HG03521 (cell line): ENCODE measurements around the gene ATP8A2.
"Not testable (repeated sequence)": the region's sequence is repeated elsewhere in the genome, so short reads cannot be mapped to it uniquely, and the experiment has no call there.

Experiments used
- ATAC-seq: cut with Tn5 transposase; IDR thresholded peaks from one replicate; pipeline ENCODE4 v1.9.1; 2021; ENCODE audit warnings: mild to moderate bottlenecking, moderate library complexity; ENCODE audit not compliant: unreplicated experiment

Gene ATP8A2

DNA sequence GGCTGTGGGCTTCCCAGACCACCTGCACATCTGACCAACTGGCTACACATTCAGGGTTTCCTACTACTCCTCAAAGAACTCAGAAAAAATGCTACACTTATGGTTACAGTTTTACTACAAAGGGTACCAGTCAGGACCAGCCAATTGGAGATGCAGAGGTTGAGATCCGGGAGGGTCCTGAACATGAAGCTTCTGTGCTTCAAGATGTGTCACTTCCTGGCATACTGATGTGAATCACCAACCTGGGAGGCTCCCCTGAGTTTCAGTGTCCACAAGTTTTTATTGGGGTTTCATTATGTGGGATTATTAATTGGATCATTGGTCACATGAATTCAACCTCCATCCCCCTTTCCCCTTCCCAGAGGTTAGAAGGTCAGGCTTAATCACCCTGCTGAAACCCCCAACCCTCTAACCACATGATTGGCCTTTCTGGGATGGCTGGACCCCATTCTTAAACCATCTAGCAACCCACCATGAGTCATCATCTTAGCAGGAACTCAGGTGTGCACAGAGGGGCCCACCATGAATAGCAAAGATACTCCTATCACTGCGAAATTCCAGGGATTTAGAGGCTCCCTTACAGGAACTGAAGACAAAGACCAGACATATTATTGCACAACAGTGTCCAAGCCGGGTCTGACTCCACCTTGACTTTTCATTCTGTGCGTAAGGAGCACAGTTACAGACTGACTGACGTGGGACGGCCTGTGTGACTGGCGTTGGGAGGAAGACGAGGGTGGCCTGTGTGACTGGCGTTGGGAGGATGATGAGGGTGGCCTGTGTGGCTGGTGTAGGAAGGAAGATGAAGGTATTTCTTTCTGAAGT, 90.7 kb downstream of the ATP8A2 start:
- ATAC-seq, result no peak

DNA sequence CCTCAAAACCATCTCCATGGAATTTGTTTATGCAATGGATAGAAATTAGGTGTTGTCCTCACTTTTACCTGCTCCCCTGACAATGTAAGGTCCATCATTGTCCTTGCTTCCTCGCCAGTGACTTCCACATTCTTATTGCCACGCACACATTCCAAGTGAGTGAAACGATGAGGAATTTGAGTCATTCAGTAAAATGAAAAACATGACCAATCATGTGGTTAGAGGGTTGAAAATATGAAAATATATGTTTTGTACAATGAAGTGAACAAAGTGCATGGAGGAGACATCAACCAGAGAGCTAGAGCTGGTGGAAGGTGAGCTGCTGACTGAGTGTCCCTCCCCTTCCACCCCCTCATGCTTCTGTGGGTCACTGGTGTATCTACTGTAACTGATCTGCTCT, 91.7 kb downstream of the ATP8A2 start:
- ATAC-seq, result no peak

- ATAC-seq, result no peak
Measured at GRCh38 chr13:25466880-25467279, 95.1 kb downstream of the ATP8A2 start.

DNA sequence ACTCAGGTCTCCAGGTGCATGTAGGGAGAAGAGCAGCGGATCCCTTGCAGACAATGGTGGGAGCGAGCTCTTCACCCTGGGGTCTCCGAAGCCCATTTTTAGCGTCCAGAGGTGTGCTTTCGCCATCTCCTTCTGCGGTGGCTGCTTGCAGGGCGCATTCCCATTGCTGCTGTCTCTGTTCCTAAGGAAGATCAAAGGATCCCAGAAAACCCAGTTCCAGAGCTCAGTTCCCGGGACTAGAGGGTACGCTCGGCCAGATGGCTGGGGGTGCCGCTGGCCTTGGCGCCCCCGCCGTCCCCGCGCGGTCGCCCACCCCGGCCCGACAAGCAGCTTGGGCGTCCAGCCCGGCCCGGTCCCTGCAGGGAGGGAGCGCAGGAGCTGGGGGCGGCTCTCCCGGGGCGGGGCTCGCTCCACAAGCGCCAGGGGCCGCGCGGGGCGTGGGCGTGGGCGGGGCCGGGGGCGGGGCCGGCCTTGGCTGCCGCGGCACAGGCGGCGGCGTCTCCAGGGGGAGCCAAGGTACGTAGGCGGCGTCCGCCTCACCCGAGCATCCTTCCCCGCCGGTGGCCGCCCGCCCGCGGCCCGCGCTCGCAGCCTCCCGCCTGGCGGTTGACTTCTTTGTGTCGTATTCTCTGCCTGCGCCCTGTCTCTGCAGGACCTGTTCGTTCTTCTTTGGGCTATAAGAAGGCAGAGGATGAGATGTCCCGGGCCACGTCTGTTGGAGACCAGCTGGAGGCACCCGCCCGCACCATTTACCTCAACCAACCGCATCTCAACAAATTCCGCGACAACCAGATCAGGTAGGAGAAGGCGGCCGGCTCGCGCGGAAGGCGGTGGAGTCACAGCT, 96.8 kb downstream of the ATP8A2 start:
- ATAC-seq, result no peak

GRCh38 chr13:25469169-25469525, 97.4 kb downstream of the ATP8A2 start:
- ATAC-seq, result no peak

GRCh38 chr13:25473864-25474263, 102.1 kb downstream of the ATP8A2 start:
- ATAC-seq, result no peak

GRCh38 chr13:25478186-25478585, 106.4 kb downstream of the ATP8A2 start:
- no peak for ATAC-seq

- no peak for ATAC-seq
Measured at GRCh38 chr13:25489238-25489637, 117.5 kb downstream of the ATP8A2 start.

DNA sequence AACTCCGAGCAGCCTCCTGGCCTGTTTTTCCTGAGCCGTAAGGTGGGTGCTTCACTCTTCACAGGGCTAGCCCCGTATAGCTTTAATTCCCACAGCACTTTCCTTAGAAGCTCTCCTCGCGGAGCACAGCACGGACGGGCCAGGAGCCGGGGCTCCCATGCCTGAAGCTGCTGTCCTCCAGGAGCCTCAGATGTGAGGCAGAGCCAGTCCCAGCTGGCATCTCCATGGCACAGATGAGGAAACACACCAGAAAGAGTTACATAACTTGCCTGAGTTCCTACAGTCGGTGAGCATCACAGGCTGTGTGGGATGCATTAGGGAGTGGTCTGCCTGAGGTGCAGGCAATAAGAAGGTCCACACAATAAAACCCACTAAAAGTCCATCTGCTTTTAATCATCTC, 118.5 kb downstream of the ATP8A2 start:
- ATAC-seq, result no peak

DNA sequence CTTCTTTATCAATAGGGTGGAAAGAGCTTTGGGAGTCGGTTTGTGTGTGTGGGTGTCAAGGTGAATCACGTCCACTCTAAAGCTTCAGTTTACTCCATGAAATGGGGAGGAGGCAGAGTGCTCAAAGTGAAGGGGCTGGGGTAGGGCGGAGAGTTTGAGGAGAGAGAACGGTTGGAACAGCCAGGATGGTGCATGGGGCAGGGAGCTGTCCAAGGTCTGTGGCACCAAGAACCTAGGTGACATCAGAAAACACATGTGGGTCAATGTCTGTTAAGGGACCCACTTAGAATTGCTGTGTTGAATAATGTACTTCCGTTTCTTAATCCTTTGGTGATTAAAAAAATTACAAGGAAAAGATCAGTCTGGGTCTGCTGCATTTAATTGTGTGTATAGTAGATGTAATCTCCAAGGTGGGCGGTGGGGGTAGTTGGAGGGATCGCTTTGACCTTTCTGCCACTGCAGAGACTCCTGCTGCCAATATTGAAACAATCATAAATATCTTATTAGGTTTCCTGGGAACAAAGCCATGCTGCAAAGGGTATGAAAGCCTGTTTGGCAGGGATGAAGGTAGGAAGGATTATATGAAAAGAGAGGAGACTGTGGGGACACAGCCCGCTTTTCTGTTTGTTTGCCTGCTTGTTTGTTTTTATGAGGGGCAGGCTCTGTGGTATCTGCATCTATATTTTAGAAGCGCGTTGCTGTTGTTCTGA, 122.3 kb downstream of the ATP8A2 start:
- ATAC-seq, result no peak

DNA sequence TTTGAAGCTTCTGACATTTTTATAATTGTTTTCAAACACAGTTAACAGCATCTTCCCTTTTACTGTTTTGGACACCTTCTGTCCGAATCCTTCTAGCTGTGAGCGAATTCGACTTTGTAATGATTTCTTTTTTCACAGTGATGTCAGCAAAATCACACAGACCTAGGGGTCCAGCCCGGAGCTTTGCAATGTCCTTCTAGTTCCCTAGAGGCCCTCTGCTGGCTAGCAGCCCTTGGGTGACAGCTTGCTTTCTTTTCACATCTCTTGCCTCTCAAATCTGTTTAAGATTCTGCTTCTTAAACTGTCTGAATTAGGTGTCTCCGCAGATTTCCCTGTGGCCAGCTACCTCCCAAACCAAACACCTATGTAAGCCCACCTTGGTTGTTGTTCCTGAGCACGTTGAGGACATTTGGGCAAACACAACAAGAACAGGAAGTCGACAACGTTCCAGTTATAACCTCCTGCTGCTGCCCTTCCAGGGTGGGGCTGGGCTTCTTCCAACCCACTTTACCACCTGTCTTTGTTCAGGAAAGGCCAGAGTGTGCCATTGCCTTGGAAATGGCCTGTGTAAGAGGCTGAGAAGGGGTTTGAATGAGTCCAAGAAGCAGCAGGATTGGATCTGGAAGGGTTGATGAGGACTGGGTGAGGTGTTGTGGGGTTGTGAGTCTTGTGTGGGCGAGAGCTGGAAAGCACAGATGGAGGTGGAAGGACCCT, 123.1 kb downstream of the ATP8A2 start:
- no peak for ATAC-seq

- no peak for ATAC-seq
Measured at GRCh38 chr13:25501231-25501630, 129.5 kb downstream of the ATP8A2 start.

GRCh38 chr13:25502031-25502430, 130.3 kb downstream of the ATP8A2 start:
- ATAC-seq, result no peak

DNA sequence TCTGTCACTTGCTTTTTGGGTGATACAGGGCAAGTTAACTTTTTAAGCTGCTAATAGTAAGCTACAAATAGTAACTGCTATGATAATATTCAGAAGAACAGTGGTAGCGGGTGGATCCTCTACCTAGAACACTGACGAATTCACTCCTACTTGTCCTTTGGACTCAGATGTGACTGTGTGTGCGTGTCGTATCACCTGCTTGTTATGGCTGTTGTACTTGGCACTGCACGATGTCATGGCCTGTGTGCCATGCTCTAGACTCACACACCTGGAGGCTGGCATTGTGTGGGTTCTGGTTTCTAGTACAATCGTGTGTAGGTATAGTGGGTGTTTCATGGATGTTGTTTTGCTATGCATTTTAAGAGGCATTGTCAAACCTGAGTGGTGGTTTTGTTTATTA, 130.8 kb downstream of the ATP8A2 start:
- no peak for ATAC-seq

GRCh38 chr13:25503856-25504255, 132.1 kb downstream of the ATP8A2 start:
- ATAC-seq, result no peak

DNA sequence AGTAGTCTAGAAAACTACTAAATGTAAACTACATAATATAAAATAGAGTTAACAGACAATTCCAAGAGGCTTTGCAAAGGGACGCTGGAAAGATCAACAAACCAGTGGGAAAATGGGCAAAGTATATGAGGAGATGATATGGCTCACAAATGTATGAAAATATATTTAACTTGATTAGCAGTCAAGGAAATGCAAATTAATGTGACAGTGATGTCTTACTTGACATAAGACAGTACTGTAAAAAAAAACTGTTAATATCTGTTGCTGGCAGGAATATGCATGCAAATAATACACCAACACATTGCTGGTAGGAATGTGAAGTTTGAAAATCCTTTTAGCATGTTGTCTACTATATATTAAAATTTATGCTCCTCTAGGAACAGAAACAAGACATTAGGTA, 136.1 kb downstream of the ATP8A2 start:
- ATAC-seq, result no peak

DNA sequence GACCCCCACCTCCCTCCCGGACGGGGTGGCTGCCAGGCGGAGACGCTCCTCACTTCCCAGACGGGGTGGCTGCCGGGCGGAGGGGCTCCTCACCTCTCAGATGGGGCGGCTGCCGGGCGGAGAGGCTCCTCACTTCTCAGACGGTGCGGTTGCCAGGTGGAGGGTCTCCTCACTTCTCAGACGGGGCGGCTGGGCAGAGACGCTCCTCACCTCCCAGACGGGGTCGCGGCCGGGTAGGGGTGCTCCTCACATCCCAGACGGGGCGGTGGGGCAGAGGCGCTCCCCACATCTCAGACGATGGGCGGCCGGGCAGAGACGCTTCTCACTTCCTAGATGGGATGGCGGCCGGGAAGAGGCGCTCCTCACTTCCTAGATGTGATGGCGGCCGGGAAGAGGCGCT, 141.3 kb downstream of the ATP8A2 start:
- ATAC-seq, result not testable (repeated sequence)

DNA sequence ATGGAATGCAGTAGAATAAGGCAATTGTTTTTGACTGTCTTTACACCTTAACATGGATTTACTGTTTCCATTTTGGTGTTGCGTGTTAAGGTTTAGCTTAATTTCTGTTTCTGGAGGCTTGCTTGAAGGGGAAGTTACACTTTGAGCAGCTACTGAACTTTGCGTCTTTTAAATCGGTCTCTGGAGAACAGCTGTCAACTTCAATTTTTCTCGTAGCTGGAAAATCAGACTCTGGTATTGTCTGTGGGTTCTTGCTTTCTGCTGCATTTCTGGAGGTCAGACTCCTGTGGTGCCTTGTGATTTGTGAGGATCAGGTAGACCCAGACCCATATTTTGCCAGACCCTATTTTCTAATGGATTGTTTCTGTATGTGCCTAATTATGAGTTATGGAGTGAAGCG, 146.7 kb downstream of the ATP8A2 start:
- ATAC-seq, result no peak

GRCh38 chr13:25525884-25526283, 154.1 kb downstream of the ATP8A2 start:
- ATAC-seq, result no peak

- ATAC-seq, result no peak
Measured at GRCh38 chr13:25528266-25528665, 156.5 kb downstream of the ATP8A2 start.

- ATAC-seq, result no peak
Measured at GRCh38 chr13:25529425-25529824, 157.7 kb downstream of the ATP8A2 start.
